Ecto neural progenitor cell (in vitro differentiated cells): ENCODE measurements around the gene PRRC1.
"Not testable (repeated sequence)": the region's sequence is repeated elsewhere in the genome, so short reads cannot be mapped to it uniquely, and the experiment has no call there.

ENCODE experiments used
- DNase-seq: peaks from one replicate; pipeline ENCODE4 v3.0.0-alpha.2; 2018; ENCODE audit warnings: low spot score

PRRC1 gene

GRCh38 chr5:127517480-127518318, at the start of gene PRRC1:
PRRC1 (plus strand) TSS chr5:127517640; CDS start chr5:127523480, 5,840 bp downstream.
- peak; percentile 86 for DNase-seq

- no peak for DNase-seq
These were observed 46.2 kb upstream of the PRRC1 start for GRCh38 chr5:127471211-127471610.

DNA sequence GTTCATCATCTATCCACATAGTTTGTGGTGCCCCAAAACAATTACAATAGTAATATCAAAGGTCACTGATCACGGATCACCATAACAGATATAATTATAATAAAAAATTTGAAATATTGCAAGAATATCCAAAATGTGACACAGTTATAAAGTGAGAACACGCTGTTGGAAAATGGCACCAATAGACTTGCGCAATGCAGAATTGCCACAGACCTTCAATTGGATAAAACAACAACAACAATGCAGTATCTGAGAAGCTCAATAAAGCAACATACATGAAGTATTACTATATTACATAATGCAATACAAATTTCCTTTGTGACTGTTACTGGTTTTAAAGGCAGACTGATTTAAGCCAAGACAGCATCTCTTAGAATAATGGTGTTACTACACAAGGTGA, 44.7 kb upstream of the PRRC1 start:
- DNase-seq = no peak

DNA sequence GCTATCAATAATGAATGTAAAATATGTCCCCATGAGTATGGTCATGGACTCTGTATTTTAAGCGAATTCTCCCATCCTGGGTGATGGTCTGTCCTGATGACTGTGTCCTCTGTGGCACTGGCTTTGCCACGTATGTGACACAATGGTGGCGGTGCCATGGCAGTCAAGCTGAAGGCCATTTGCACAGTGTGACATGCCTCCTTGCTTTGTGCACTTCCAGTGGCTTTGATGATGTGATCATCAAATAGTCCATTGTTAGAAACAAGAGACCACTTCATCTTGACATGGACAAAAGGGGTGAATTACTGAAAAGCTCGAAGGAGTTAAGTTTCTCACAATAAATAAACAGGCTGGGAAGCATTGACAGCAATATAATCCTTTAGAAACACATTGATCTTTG, 31.0 kb upstream of the PRRC1 start:
- DNase-seq = no peak

- DNase-seq = no peak
These were observed 24.3 kb upstream of the PRRC1 start for GRCh38 chr5:127492854-127493738.

DNA sequence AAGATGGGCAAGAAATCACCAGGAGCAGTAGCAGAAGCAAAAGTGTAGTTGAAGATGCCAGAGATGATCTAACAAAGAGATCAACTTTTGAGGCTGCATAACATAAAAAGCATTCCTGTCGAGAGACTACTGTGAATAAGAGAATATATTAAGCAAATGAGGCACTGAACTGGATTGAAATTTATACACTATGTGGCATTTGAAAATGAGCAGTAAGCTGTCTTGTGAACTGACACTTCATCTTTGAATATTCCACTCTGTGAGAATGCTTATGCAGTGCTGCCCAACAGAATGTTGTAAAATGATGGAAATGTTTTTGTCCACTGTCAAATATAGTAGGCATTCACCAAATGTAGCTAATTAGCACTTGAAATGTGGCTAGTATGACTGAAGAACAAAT, 18.9 kb upstream of the PRRC1 start:
- DNase-seq = no peak

GRCh38 chr5:127505905-127506304, 11.5 kb upstream of the PRRC1 start:
- DNase-seq = no peak

GRCh38 chr5:127506616-127507015, 10.8 kb upstream of the PRRC1 start:
- DNase-seq = no peak

GRCh38 chr5:127508644-127509373, 8.6 kb upstream of the PRRC1 start:
- DNase-seq = no peak

GRCh38 chr5:127513408-127513970, 4.0 kb upstream of the PRRC1 start:
- DNase-seq = no peak

DNA sequence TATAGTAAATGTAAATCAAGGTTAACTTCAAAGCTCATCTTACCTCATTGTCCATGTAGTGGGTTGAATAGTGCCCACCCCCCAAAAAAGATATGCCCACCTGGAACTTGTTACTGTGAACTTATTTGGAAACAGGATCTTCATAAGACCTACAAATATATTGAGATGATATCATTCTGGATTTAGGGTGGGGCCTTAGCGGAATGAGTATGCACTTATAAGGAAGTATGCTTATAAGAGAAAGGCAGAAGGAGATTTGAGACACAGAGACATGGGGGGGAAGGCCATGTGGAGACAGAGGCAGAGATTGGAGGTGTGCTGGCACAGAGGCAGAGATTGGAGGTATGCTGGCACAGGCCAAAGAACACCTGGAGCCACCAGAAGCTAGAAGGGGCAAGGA, 2.6 kb upstream of the PRRC1 start:
- no peak for DNase-seq

DNA sequence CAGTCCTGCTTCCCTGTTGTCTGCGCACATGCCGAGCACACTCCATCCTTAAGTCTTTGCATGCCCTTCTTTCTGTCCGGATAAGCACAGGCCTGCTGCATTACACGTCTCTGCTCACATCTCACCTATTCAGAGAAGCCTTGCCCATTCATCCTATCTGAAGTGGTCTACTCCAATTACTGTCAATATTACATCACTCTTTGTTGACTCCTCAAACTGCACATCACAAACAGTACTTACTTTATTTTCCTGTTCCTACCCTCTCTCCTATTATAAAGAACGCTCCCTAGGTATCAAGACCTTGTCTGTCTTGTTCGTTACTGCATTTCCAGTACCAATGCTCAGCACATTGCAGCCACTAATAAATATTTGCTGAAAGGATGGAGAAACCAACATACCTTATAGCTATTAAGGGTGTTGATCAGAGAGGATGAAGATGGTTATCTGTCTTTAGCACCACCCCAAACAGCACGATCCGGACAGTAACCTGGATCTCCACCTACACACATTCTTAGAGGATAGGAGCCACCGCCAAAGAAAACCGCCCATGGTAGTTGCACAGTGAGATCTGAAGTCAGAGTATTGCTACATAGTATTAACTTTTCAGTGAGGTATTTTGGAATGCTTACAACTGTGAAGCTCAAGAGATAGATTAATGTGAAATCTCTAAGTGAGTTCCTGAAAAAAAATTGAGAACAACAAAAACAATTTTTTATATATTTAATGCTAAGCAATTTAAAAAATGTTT, 1.6 kb upstream of the PRRC1 start:
- DNase-seq = no peak

DNA sequence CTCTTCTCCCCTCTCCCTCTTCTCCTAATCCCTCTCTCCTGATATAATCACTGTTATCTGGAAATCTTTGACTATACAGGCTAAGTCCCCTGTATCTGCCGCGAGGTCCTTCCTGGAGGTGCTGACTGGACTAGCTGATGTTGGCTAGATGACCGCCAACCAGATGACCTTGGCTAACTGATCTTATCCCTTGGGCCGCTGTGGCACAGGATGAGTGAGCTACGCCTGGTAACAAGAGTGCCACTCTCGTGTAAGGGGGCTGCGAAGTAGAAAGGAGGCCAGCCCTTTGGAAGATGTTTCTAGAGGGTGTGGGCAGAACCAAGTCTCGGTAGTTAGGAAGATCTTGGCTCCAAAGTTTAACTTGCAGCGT, 345 bp upstream of the PRRC1 start:
- no peak for DNase-seq

DNA sequence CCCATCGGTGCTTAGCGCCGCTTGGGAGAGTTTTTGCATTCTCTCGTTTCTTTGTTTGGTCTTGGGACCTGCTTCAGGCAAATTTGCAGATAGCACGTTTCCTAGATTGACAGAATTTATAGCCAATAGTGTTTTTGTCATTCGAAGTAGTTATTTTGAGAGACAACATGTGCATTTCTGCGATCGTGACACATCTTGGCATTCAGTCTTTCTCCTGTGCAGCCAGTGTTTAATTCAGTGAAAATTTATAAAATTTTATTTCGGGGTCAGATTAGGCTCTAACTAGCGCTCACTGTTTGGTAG, 830 bp downstream of the PRRC1 start:
- no peak for DNase-seq

DNA sequence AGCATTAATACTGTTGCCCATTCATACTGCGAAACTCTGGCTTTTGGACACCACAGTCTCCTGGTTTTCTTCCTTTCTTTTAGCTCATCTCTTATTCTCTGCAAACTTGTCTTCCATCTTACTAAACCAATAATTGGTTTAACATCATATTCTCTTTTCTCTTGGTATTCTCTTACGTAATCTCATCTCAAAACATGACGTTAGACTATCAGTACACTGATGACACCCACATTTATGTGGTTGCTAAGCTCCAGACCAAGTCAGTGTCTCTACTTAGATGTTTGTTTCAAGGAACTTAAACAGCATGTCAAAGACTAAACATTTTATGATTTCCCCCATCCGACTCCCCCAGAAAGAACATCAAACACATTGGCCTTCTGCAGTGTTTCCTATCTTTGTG, 2.1 kb downstream of the PRRC1 start:
- no peak for DNase-seq

DNA sequence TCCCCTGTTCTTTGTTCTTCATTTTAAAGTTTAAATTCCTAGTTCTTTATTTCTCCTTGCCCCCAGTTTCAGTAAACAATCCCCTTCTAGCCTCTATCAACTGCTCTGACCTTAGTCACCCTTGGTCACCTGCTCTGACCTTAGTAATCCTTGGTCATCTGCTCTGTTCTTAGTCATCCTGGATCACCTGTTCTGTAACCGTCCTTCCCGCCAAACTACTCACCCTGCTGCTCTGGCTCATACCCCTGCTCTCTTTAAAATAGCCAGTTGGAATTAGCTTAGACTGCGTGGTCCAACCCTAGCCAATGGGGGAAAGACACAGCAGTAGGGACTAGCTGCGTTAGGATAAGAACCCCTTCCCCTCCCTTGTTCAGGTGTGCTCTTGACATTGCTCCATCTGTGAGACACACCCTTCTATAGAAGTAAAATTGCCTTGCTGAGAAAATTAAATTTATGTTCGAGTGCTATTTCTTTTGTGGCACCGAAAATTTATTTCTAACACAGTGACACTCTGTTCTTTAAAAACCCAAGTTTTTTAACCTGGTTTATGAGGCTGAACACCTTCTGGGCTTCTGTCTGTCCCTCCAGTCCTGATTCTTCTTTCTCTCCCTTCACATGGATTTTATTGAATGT, 3.8 kb downstream of the PRRC1 start:
- DNase-seq = no peak

GRCh38 chr5:127525181-127525580, 7.7 kb downstream of the PRRC1 start:
- DNase-seq = no peak

GRCh38 chr5:127529904-127530682, 12.7 kb downstream of the PRRC1 start:
- no peak for DNase-seq

GRCh38 chr5:127536687-127537086, 19.2 kb downstream of the PRRC1 start:
- no peak for DNase-seq

- DNase-seq = not testable (repeated sequence)
These were observed 23.1 kb downstream of the PRRC1 start for GRCh38 chr5:127540553-127540952.
